SK-MEL-5 (cell line): ENCODE data around the gene CREG1. TPM values are rescaled to one million over a fixed set of nuclear protein-coding genes. Genes with fewer than 3 reads are reported as not detected.

Source experiments
- DNase-seq: peaks from one replicate; pipeline ENCODE4 v3.0.0-alpha.2; 2016; ENCODE audit warnings: low read depth, low spot score
- in situ Hi-C: cut with HindIII; loops from 2 replicates; pipeline ENCODE4 v1.10.0; 2016; ENCODE audit warnings: low sequenced_read_pairs, high pct_unique_total_duplicates, low pct_unique_long_range_greater_than_20kb
- total RNA-seq: library from RNA; depleted of rRNA; stranded (reverse); fragments of >200 nt; shearing (Covaris generic); gene quantifications from 2 replicates; pipeline ENCODE4 v1.2.3, GENCODE V29; 2014

The CREG1 gene
- total RNA-seq, 1 experiment from 2014 or later: 156 TPM

- no peak for DNase-seq
- in situ Hi-C loops: no loop called here
Measured at GRCh38 chr1:167516404-167517388, 36.9 kb downstream of the CREG1 start.

GRCh38 chr1:167515893-167516321 lies 37.7 kb downstream of the CREG1 start:
- no peak for DNase-seq
- in situ Hi-C loops: no loop called here

- no peak for DNase-seq
- in situ Hi-C loops: no loop called here
Measured at GRCh38 chr1:167515461-167515860, 38.1 kb downstream of the CREG1 start.

- no peak for DNase-seq
- in situ Hi-C loops: no loop called here
Measured at GRCh38 chr1:167514288-167514687, 39.3 kb downstream of the CREG1 start.

- in situ Hi-C loops: no loop called here
Measured at GRCh38 chr1:167512046-167512654, 41.4 kb downstream of the CREG1 start.

GRCh38 chr1:167511374-167511986 lies 42.1 kb downstream of the CREG1 start:
- in situ Hi-C loops: no loop called here
- no peak for DNase-seq

More at GRCh38 chr1:167512046-167512654, 41.4 kb downstream of the CREG1 start:
- DNase-seq: no peak

GRCh38 chr1:167510881-167511280 lies 42.7 kb downstream of the CREG1 start:
- in situ Hi-C loops: no loop called here
- DNase-seq: no peak

- in situ Hi-C loops: no loop called here
- no peak for DNase-seq
Measured at GRCh38 chr1:167510244-167510643, 43.3 kb downstream of the CREG1 start.

- in situ Hi-C loops: no loop called here
- no peak for DNase-seq
Measured at GRCh38 chr1:167509587-167509986, 44.0 kb downstream of the CREG1 start.

GRCh38 chr1:167507719-167508118 lies 45.8 kb downstream of the CREG1 start:
- in situ Hi-C loops: no loop called here
- DNase-seq: no peak

- in situ Hi-C loops: no loop called here
- no peak for DNase-seq
Measured at GRCh38 chr1:167504467-167504827, 49.1 kb downstream of the CREG1 start.

GRCh38 chr1:167503626-167504466 lies 49.7 kb downstream of the CREG1 start:
- no peak for DNase-seq
- in situ Hi-C loops: no loop called here

GRCh38 chr1:167502719-167503462 lies 50.7 kb downstream of the CREG1 start:
- in situ Hi-C loops: no loop called here
- no peak for DNase-seq

GRCh38 chr1:167502192-167502551 lies 51.4 kb downstream of the CREG1 start:
- in situ Hi-C loops: no loop called here
- DNase-seq: no peak

- DNase-seq: no peak
- in situ Hi-C loops: no loop called here
Measured at GRCh38 chr1:167501515-167502191, 51.9 kb downstream of the CREG1 start.

GRCh38 chr1:167500283-167500860 lies 53.2 kb downstream of the CREG1 start:
- no peak for DNase-seq
- in situ Hi-C loops: no loop called here
